Measurements from ENCODE around the gene DUSP22.
"Not testable (repeated sequence)": the region's sequence is repeated elsewhere in the genome, so short reads cannot be mapped to it uniquely, and the experiment has no call there.

Gene DUSP22

GRCh38 chr6:366389-367297 is 74.4 kb downstream of the DUSP22 start:
- no peak for DNase-seq

GRCh38 chr6:367298-367794 is 75.1 kb downstream of the DUSP22 start:
- no peak for DNase-seq

GRCh38 chr6:367891-368630 is 75.8 kb downstream of the DUSP22 start:
- DNase-seq: no peak

- no peak for DNase-seq
Observed at GRCh38 chr6:369559-370431, 77.5 kb downstream of the DUSP22 start.

- DNase-seq: no peak
Observed at GRCh38 chr6:370555-370954, 78.3 kb downstream of the DUSP22 start.

GRCh38 chr6:371851-372250 is 79.6 kb downstream of the DUSP22 start:
- not testable (repeated sequence) for DNase-seq

- no peak for DNase-seq
Observed at GRCh38 chr6:372336-372911, 80.1 kb downstream of the DUSP22 start.

GRCh38 chr6:373031-373430 is 80.7 kb downstream of the DUSP22 start:
- DNase-seq: no peak

GRCh38 chr6:373773-374724 is 81.8 kb downstream of the DUSP22 start:
- no peak for DNase-seq

- DNase-seq: no peak
Observed at GRCh38 chr6:374956-375355, 82.7 kb downstream of the DUSP22 start.

GRCh38 chr6:376827-377640 is 84.7 kb downstream of the DUSP22 start:
- DNase-seq: no peak

GRCh38 chr6:377641-378020 is 85.3 kb downstream of the DUSP22 start:
- DNase-seq: not testable (repeated sequence)

GRCh38 chr6:378090-378957 is 86.0 kb downstream of the DUSP22 start:
- DNase-seq: no peak

GRCh38 chr6:378958-379409 is 86.7 kb downstream of the DUSP22 start:
- DNase-seq: no peak

GRCh38 chr6:379410-380181 is 87.3 kb downstream of the DUSP22 start:
- DNase-seq: no peak

GRCh38 chr6:380234-381218 is 88.2 kb downstream of the DUSP22 start:
- no peak for DNase-seq
